Testis (tissue), 3 donors: Measurements from ENCODE around the gene GLYR1. TPM values are rescaled to one million over a fixed set of nuclear protein-coding genes. Genes with fewer than 3 reads are reported as not detected.

Experiments
- DNase-seq: peaks from one replicate; pipeline ENCODE4 v3.0.0-alpha.2; 2019
- H3K27ac ChIP-seq, 2 donors: fragments of 200-600 bp; sonication (generic); one replicate each; pipeline ENCODE4 v1.5.1; 2019
- H3K27me3 ChIP-seq: fragments of 200-600 bp; sonication (generic); one replicate; pipeline ENCODE4 v1.5.1; 2019
- H3K36me3 ChIP-seq: fragments of 200-600 bp; sonication (generic); one replicate; pipeline ENCODE4 v1.5.1; 2017; ENCODE audit warnings: low read depth; ENCODE audit errors: missing control alignments
- H3K4me1 ChIP-seq: fragments of 200-600 bp; sonication (generic); one replicate; pipeline ENCODE4 v1.5.1; 2019
- H3K4me3 ChIP-seq, 2 donors: fragments of 200-600 bp; sonication (generic); one replicate each; pipeline ENCODE4 v1.5.1; 2017 to 2019
- H3K9me3 ChIP-seq: fragments of 200-600 bp; sonication (generic); one replicate; pipeline ENCODE4 v1.5.1; 2017
- CTCF ChIP-seq, 3 experiments: fragments of 450-650 bp in 2 of 3; fragments of 200-600 bp in 1 of 3; sonication (generic) in 1 of 3; IDR thresholded peaks; one replicate each; pipeline ENCODE4 v1.5.1; 2016 to 2019; ENCODE audit warnings: antibody characterized with exemption in 3 of 3, mild to moderate bottlenecking in 2 of 3, moderate library complexity in 1 of 3
- POLR2A ChIP-seq: fragments of 450-650 bp; IDR thresholded peaks from one replicate; pipeline ENCODE4 v1.6.1; 2017; ENCODE audit warnings: antibody characterized with exemption, mild to moderate bottlenecking, moderate library complexity
- WGBS, 2 donors: methylation state at CpG; one replicate each; pipeline ENCODE4 v1.1.5; 2018; 5-methylcytosine and 5-hydroxymethylcytosine counted together
- intact Hi-C: fragments of 100-400 bp; cut with DNase I; formaldehyde crosslinking; loops from one replicate; pipeline ENCODE4 v1.15.1; 2023; ENCODE audit warnings: low total_unique reads
- polyA plus RNA-seq: library from polyadenylated mRNA; stranded (reverse); fragments of 350-450 nt; fragmentation: Illumina TruSeq; extraction: RNeasy Lipid Tissue Mini Kit (QIAGEN cat#74804); gene quantifications from one replicate; pipeline ENCODE4 v1.2.3, GENCODE V29; 2014; ENCODE audit warnings: low read depth, low replicate concordance; ENCODE audit not compliant: insufficient read depth
- total RNA-seq, 2 donors: library from RNA; depleted of rRNA; stranded (reverse); fragments of >200 nt; gene quantifications; one replicate each; pipeline ENCODE4 v1.2.3, GENCODE V29; 2016

GLYR1 gene
- total and polyA plus RNA-seq, 3 donors from 2014 or later: 66.6 to 83.5 (median 70.5) TPM

GRCh38 chr16:4893103-4893862, 46.2 kb upstream of the GLYR1 start:
- WGBS, 2 donors: 83 to 89% methylated on average over 10 to 22 of the region's 26 CpGs
- no peaks in the 10 kb centered on the region for H3K36me3 ChIP-seq
- no peak for DNase-seq
- TF ChIP-seq POLR2A (no peak), CTCF (IDR thresholded peaks at IDR 0.05) (no peak)
- H3K9me3 ChIP-seq: no peaks in the 10 kb centered on the region
- no peak overlapping the region for H3K27ac ChIP-seq
- intact Hi-C loops: no loop called here
- H3K4me3 ChIP-seq: no peak overlapping the region
- no peaks in the 10 kb centered on the region for H3K4me1 ChIP-seq
- no peaks in the 10 kb centered on the region for H3K27me3 ChIP-seq

DNA sequence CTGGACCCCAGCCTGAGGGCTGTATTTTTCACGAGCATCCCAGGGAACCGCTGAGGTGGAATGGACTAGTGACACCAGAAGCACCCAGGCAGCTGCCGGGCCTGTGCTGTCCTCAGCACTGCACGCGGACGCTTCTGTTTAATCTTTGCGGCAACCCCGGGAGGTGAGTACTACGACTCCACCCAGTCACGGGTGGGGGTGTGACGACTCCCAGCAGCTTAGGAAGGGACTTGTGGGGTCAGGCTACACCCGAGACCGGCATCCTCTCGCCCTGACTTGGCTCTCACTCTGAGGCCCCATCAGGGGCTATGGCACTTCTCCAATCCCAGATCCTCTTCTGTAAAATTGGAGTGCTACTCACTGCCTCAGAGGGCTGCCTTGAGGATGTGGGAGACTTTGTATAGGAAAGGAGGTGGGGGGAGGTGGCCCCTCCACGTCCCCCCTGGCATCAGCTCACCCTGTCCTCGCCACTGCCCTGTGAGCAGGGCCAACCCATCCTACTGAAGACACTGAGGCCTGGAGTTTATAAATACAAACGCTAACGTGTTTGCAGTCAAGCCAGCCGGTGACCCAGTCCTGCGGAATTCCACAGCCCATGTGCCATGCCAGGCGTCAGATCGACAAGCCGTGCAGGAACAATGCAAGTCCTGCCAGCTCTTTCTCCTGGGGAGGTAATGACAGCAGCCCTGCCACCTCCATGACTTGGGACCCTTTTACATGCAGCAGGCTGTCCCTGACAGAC, 45.4 kb upstream of the GLYR1 start:
- TF ChIP-seq POLR2A: no peak
- TF ChIP-seq CTCF (IDR thresholded peaks at IDR 0.05): no peak
- Histone ChIP-seq H3K4me1 (no peaks in the 10 kb centered on the region), H3K4me3 (no peak overlapping the region), H3K9me3 (no peaks in the 10 kb centered on the region), H3K36me3 (no peaks in the 10 kb centered on the region), H3K27me3 (no peaks in the 10 kb centered on the region), H3K27ac (no peak overlapping the region)
- DNase-seq: peak; percentile 57
- intact Hi-C loops: no loop called here
- 37 to 48% methylated on average over 8 to 23 of the region's 23 CpGs for WGBS, 2 donors

DNA sequence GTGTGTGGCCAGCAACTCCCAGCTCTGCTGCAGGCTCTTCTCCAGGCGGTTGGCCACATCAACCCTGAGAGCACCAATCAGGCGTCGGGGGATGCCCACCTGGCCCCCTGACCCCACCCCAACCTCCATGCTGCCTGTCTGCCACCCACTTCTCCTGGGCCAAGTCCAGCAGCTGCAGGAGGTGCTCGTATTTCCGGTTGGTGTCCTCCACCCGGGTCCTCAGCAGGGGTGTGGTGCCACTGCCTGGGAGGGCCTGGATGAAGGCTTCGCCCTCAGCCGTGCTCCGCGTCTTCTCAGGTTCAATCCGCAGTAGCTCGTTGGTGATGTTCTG, 44.8 kb upstream of the GLYR1 start:
- DNase-seq: no peak
- Histone ChIP-seq H3K9me3 (no peaks in the 10 kb centered on the region), H3K4me3 (no peak overlapping the region), H3K27ac (no peak overlapping the region), H3K36me3 (no peaks in the 10 kb centered on the region), H3K4me1 (no peaks in the 10 kb centered on the region), H3K27me3 (no peaks in the 10 kb centered on the region)
- TF ChIP-seq CTCF (IDR thresholded peaks at IDR 0.05) (no peak), POLR2A (no peak)
- intact Hi-C loops: no loop called here
- WGBS, 2 donors: 71 to 76% methylated on average over 6 to 12 of the region's 12 CpGs

DNA sequence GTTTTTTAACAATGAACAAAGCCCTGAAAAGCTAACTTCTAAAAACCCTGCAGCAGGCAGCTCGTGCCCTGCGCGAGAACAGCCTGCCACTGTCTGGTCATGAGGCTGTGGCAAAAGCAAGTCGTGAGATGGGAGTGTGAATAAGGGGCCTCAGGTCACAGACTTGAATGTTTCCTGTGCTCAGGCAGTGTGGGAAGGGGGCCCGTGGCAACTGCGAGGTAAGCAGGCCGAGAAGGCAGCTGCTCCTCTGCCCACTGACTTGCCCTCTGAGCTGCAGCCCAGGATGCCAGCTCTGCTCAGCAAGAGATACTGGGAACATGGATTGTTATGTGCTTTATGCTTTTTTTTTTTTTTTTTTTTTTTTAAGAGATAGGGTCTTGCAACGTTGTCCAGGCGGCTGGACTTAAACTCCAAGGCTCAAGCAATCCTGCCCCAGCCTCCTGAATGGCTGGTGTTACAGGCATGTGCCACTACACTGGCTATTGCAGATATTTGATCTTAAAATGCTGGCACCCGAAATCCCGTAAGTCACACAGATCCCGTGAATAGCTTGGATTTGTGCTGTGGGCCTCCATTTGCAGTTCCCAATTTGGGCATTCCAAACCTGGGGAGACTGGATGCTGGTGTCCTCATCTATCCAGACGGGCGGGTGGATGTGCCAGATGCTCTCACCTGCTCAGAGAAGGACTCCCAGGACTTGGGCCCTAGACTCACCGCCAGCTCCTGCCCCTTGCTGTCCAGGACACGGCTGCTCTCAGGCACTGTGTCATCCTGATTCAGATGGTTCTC, 44.2 kb upstream of the GLYR1 start:
- WGBS, 2 donors: 86 to 94% methylated on average over 12 to 16 of the region's 16 CpGs
- no peaks in the 10 kb centered on the region for H3K36me3 ChIP-seq
- no peaks in the 10 kb centered on the region for H3K27me3 ChIP-seq

More for the DNA sequence above, 44.2 kb upstream of the GLYR1 start:
- no peaks in the 10 kb centered on the region for H3K9me3 ChIP-seq
- DNase-seq: no peak
- intact Hi-C loops: no loop called here
- no peak overlapping the region for H3K4me3 ChIP-seq
- TF ChIP-seq CTCF (IDR thresholded peaks at IDR 0.05): no peak
- TF ChIP-seq POLR2A: no peak
- H3K27ac ChIP-seq: no peak overlapping the region
- H3K4me1 ChIP-seq: no peaks in the 10 kb centered on the region
